GM19455 (cell line): Measurements from ENCODE around the gene C22orf39.

Source experiments
- ATAC-seq: cut with Tn5 transposase; IDR thresholded peaks from one replicate; pipeline ENCODE4 v1.9.1; 2021; ENCODE audit not compliant: unreplicated experiment

The C22orf39 gene

GRCh38 chr22:19477321-19478044 lies 30.0 kb upstream of the C22orf39 start:
- ATAC-seq: no peak

DNA sequence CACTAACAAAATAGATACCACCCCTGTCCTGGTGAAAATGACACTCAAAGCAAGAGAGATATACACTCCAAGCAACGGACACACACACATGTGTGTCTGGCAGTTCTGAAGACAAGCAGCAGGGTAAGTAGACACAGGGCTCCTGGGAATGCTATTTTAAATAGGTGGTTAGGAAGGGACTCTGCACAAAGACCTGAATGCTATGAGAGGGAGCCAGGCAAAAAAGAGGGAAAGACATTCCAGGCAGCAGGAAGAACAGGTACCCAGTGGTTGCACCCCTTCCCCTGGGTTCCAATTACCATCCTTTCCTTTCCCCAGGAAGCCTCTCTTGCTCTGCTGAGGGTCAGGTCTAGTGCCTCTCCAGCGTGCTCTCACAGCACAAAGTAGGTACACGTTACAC lies 28.5 kb upstream of the C22orf39 start:
- ATAC-seq: no peak

DNA sequence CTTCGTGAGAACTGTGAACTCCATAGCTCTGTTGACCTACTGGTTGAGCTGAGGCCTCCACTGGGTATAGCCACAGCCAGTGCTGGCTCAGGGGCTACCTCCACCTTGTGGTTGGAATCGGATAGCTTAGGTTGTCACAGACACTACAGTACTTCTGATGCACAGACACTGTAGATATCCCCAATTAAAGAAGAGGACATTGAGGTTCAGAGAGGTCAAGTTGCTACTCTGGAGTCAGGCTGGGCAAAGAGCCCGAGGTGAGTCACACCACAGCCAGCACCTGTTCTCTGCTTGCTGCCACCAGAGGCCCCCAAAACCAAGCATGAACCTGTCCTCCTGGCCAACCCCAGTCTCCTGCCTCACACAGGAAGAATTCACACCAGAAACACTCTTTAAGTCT lies 26.1 kb upstream of the C22orf39 start:
- no peak for ATAC-seq

DNA sequence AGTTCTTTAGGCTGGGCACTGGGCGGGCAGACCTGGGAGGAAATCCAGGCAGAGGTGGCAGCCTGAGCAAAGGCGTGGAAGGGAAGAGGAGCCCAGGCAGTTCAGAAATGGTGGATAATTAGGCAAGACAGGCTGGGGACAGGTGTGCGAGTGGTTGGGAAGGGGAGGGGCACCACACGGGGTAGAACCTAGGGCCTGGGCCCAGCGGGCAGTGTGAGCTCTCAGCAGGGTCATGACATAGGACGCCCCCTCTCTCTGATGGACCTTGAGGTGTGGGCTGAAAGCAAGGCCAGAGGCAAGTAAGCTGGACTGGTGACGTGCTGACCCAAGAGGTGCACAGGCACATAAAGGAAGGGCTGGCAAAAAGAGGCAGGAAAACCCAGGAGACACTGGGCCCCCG lies 24.7 kb upstream of the C22orf39 start:
- no peak for ATAC-seq

DNA sequence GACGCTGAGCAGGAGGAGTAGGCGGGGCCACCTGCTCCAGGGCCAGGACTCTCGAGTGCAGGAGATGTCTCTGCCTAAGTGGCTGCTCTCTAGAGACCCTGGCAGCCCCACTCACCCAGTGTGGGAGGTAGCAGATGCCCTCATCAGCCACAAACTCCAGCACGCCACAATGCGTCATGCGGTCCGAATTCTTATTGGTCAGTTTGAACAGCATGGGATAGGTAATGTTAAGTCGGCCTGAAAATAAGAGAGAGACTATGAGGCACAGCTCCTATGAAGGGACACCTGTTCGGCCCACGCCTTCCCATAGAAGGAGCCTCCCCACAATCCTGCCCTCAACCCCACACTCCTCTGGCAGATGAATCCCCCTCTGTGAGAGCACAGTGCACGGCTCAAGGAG lies 24.1 kb upstream of the C22orf39 start:
- no peak for ATAC-seq

GRCh38 chr22:19470010-19470409 lies 22.5 kb upstream of the C22orf39 start:
- ATAC-seq: no peak

GRCh38 chr22:19469421-19469820 lies 21.9 kb upstream of the C22orf39 start:
- ATAC-seq: no peak

DNA sequence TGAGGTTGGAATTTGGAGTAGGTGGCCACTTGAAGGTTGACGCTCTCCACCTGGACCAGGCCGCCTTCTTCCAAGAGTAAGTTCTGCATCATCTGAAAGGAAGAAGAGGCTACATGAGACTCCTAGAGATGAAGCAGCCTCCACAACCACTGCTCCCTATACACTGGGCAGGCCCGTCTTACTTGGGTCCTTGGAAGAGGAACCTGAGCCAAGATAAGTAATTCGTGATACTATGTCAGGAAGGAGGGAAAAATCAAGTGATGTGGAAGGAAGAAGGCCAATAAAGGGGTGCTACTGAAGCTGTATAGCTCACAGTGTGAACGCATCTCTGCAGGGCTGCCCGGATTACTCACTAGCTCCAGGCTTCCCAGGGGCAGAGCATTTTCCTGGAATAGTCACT lies 20.4 kb upstream of the C22orf39 start:
- no peak for ATAC-seq

GRCh38 chr22:19466848-19467752 lies 19.6 kb upstream of the C22orf39 start:
- ATAC-seq: no peak

DNA sequence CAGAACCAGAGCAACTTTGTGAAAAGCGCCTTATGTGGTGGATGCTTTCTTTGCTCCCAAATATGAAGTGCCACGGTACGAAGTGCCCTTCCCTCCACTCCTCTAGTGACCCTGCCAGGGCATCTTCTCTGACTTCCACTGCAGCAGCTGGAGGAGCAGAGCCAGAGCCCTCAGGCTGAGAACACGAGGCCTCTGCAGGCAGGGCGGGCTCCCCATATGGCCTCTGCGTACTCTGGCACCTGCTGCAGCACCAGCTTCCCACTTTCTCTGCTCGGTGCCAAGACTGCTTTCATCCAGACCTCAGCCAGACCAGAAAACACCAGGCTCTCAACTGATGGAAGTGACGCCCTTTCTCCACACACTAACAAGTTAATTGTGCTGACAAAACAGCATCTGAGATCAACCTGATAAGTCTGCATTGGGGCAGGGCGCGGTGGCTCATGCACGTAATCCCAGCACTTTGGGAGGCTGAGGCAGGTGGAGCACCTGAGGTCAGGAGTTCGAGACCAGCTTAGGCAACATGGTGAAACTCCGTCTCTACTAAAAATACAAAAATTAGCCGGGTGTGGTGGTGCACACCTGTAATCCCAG lies 18.7 kb upstream of the C22orf39 start:
- no peak for ATAC-seq

DNA sequence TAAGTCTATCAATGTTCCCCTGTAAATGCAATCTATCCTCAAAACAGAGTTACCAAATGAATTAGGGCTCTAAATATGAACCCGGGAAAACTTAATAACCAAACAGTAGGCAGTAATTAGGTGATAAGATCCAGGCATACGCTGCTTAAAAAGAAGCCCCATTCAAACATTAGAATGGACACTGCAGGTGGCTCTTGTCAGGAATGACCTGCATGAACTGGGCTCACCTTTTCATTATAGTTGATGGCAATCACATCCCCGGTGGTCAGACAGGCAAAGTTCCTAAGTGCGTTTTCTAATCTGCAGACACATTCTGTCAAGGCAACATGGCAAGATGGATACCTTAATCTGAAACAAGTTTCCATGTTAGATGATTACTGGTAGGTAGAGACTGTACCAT lies 17.5 kb upstream of the C22orf39 start:
- ATAC-seq: no peak

GRCh38 chr22:19464546-19464945 lies 17.0 kb upstream of the C22orf39 start:
- ATAC-seq: no peak

DNA sequence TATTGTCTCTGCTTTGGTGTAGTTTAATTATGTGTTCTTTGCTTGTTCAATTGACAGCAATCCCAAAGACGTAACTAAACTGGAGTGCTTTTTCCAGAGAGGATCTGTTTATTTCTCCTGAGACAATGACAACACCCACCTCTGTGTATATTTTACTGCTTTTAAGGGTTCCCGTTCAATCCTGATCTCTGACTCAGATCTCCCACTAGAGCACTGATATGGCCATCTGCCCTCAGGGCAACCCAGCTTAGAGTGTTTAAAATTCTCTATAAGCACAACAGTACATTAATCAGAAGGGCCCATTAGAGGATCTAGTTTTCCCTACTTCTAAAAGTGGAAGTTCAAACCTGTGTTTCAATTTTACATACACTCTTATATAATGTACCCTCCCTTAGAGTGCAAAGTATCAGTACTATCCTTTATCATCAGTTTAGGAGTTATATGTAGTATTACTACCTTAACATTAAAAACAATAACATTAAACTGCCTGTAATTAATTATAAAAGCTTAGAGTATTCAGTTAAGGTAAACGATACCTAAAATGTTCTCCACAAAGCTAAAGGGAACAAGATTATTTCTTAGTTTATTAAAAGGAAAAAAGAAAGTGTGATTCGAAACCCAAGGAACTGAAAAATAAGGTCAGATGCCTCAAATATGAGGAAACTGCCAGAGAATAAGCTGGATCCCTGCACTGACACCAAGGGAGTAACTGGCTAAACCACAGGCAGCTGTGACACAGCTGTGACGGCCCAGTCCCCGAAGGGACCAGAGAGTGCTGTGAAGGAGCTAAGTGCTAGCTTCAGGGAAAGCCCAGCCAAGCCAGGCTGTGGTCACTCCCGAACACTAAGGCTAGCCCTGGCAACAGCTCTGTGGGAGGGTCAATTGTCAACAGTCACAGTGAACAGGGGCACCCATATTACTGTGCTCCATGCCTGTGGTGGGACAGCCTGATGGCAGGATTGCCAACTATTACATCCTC lies 16.3 kb upstream of the C22orf39 start:
- ATAC-seq: no peak

DNA sequence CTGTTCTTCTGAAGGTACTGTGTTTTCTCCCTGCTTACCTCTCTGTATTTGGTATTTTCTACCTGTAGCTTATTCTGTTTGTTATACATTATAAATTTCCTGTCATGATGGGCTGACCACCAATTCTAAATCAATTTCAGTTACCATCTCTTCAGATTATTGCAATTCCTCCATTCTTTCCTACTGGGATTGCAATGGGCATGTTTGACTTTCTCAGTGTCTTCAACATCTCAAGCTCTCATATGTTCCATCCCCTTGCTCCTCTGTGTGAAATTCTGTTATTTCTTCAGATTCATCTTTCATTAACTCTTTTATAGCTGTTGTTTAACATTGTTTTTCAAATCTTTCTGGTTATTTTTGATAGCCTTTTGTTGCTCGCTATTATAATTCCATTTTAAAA lies 15.5 kb upstream of the C22orf39 start:
- ATAC-seq: no peak

- no peak for ATAC-seq
These were observed 14.0 kb upstream of the C22orf39 start for GRCh38 chr22:19461506-19461905.

- ATAC-seq: no peak
These were observed 12.5 kb upstream of the C22orf39 start for GRCh38 chr22:19460036-19460435.

- no peak for ATAC-seq
These were observed 10.4 kb upstream of the C22orf39 start for GRCh38 chr22:19457828-19458428.

- no peak for ATAC-seq
These were observed 9.0 kb upstream of the C22orf39 start for GRCh38 chr22:19456541-19456940.

- ATAC-seq: no peak
These were observed 8.3 kb upstream of the C22orf39 start for GRCh38 chr22:19455585-19456370.

- no peak for ATAC-seq
These were observed 7.5 kb upstream of the C22orf39 start for GRCh38 chr22:19455033-19455432.
